Liver (tissue), 9 donors: ENCODE measurements around the gene RGS13. TPM values are rescaled to one million over a fixed set of nuclear protein-coding genes. Genes with fewer than 3 reads are reported as not detected.

ENCODE experiments used
- DNase-seq: peaks from one replicate; pipeline ENCODE4 v3.0.0-alpha.2; 2017; ENCODE audit warnings: low spot score
- H3K27ac ChIP-seq, 2 donors: one replicate each; pipeline ENCODE4 v1.7.0; 2013; ENCODE audit warnings: inconsistent platforms in 2 of 2, low read length in 2 of 2, control low read depth in 1 of 2, low read depth in 1 of 2, mild to moderate bottlenecking in 1 of 2
- H3K27me3 ChIP-seq, 4 donors: one replicate each; pipeline versions ENCODE4 v1.6.1 to v1.7.0; 2013; ENCODE audit warnings: low read length in 3 of 4, inconsistent platforms in 1 of 4, mild to moderate bottlenecking in 1 of 4, moderate library complexity in 1 of 4; ENCODE audit not compliant: control insufficient read depth in 4 of 4, insufficient read depth in 4 of 4
- H3K36me3 ChIP-seq, 4 donors: one replicate each; pipeline versions ENCODE4 v1.6.1 to v1.7.0; 2013; ENCODE audit warnings: low read length in 3 of 4, mild to moderate bottlenecking in 3 of 4, low read depth in 1 of 4, moderate library complexity in 1 of 4; ENCODE audit not compliant: control insufficient read depth in 4 of 4, insufficient read depth in 3 of 4
- H3K4me1 ChIP-seq, 4 donors: one replicate each; pipeline versions ENCODE4 v1.6.1 to v1.7.0; 2013; ENCODE audit warnings: low read length in 3 of 4, mild to moderate bottlenecking in 3 of 4, moderate library complexity in 1 of 4; ENCODE audit not compliant: control insufficient read depth in 4 of 4, insufficient read depth in 4 of 4
- H3K4me3 ChIP-seq, 3 donors: one replicate each; pipeline versions ENCODE4 v1.6.1 to v1.7.0; 2013; ENCODE audit warnings: low read length in 3 of 3, control low read depth in 1 of 3, low read depth in 1 of 3, mild to moderate bottlenecking in 1 of 3
- H3K9ac ChIP-seq, 2 donors: one replicate each; pipeline ENCODE4 v1.7.0; 2013; ENCODE audit warnings: low read length in 2 of 2, mild to moderate bottlenecking in 2 of 2, moderate library complexity in 2 of 2, control low read depth in 1 of 2, low read depth in 1 of 2
- H3K9me3 ChIP-seq, 4 donors: one replicate each; pipeline versions ENCODE4 v1.6.1 to v1.7.0; 2013; ENCODE audit warnings: low read length in 3 of 4; ENCODE audit not compliant: control insufficient read depth in 4 of 4
- CTCF ChIP-seq: fragments of 150-350 bp; IDR thresholded peaks from 2 replicates; pipeline ENCODE4 v1.5.1; 2017; ENCODE audit warnings: improper control_type of control experiment, low read depth, low read length; ENCODE audit not compliant: missing input control
- EGR1 ChIP-seq, 2 donors: IDR thresholded peaks; 2 replicates each; pipeline ENCODE4 v1.6.1; 2016 to 2018; ENCODE audit warnings: antibody characterized with exemption in 2 of 2, low read depth in 2 of 2
- FOXA1 ChIP-seq: IDR thresholded peaks from 2 replicates; pipeline ENCODE4 v1.6.1; 2016; ENCODE audit warnings: antibody characterized with exemption
- FOXA2 ChIP-seq: IDR thresholded peaks from 2 replicates; pipeline ENCODE4 v1.6.1; 2016; ENCODE audit warnings: antibody characterized with exemption
- GABPA ChIP-seq, 2 donors: IDR thresholded peaks in 1 of 2; conservative IDR thresholded peaks in 1 of 2; 2 replicates each; pipeline ENCODE4 v1.6.1; 2016; ENCODE audit warnings: antibody characterized with exemption in 2 of 2, mild to moderate bottlenecking in 1 of 2, moderate library complexity in 1 of 2
- HNF4A ChIP-seq, 2 donors: conservative IDR thresholded peaks; 2 replicates each; pipeline ENCODE4 v1.6.1; 2016; ENCODE audit warnings: antibody characterized with exemption in 2 of 2, mild to moderate bottlenecking in 2 of 2
- HNF4G ChIP-seq: IDR thresholded peaks from 2 replicates; pipeline ENCODE4 v1.6.1; 2016; ENCODE audit warnings: antibody characterized with exemption
- NR2F2 ChIP-seq: IDR thresholded peaks from 2 replicates; pipeline ENCODE4 v1.6.1; 2016; ENCODE audit warnings: antibody characterized with exemption
- RAD21 ChIP-seq, 2 donors: IDR thresholded peaks; 2 replicates each; pipeline ENCODE4 v1.6.1; 2016; ENCODE audit warnings: antibody characterized with exemption in 2 of 2, mild to moderate bottlenecking in 2 of 2
- RXRA ChIP-seq, 2 donors: IDR thresholded peaks; 2 replicates each; pipeline ENCODE4 v1.6.1; 2017 to 2018; ENCODE audit warnings: antibody characterized with exemption in 2 of 2, mild to moderate bottlenecking in 1 of 2
- TAF1 ChIP-seq: conservative IDR thresholded peaks from 2 replicates; pipeline ENCODE4 v1.6.1; 2016; ENCODE audit warnings: antibody characterized with exemption, mild to moderate bottlenecking
- YY1 ChIP-seq: IDR thresholded peaks from 2 replicates; pipeline ENCODE4 v1.6.1; 2016; ENCODE audit warnings: antibody characterized with exemption, mild to moderate bottlenecking
- polyA plus RNA-seq, 2 donors: library from polyadenylated mRNA; stranded (reverse) in 1 of 2; unstranded in 1 of 2; fragments of 200-250 nt in 1 of 2; fragments of >200 nt in 1 of 2; fragmentation: Nextera tagmentation in 1 of 2; extraction: Ambion mirVana in 1 of 2; gene quantifications; one replicate each; pipeline versions ENCODE4 v1.2.1 to v1.2.3, GENCODE V29; 2013 to 2015
- total RNA-seq, 2 donors: library from RNA; depleted of rRNA; stranded (reverse); fragments of >200 nt; gene quantifications; one replicate each; pipeline ENCODE4 v1.2.3, GENCODE V29; 2014
- TF ChIP-seq, protein P1 (sequence below): IDR thresholded peaks from 2 replicates; pipeline ENCODE4 v1.6.1; 2016; ENCODE audit warnings: antibody characterized with exemption, mild to moderate bottlenecking
- TF ChIP-seq, protein P2 (sequence below): IDR thresholded peaks from 2 replicates; pipeline ENCODE4 v1.6.1; 2016; ENCODE audit warnings: antibody characterized with exemption
- TF ChIP-seq, protein P3 (sequence below): IDR thresholded peaks from 2 replicates; pipeline ENCODE4 v1.6.1; 2016; ENCODE audit warnings: antibody characterized with exemption
- TF ChIP-seq, protein P4 (sequence below): IDR thresholded peaks from 2 replicates; pipeline ENCODE4 v1.6.1; 2016; ENCODE audit warnings: antibody characterized with exemption
- donor health status: healthy.
- donor health status: healthy.
- donor health status: healthy.
- donor health status: healthy.
- donor health status: healthy.

Gene RGS13
- total and polyA plus RNA-seq, 4 donors, result under 0.01 to 0.05 TPM; not detected in 2

DNA sequence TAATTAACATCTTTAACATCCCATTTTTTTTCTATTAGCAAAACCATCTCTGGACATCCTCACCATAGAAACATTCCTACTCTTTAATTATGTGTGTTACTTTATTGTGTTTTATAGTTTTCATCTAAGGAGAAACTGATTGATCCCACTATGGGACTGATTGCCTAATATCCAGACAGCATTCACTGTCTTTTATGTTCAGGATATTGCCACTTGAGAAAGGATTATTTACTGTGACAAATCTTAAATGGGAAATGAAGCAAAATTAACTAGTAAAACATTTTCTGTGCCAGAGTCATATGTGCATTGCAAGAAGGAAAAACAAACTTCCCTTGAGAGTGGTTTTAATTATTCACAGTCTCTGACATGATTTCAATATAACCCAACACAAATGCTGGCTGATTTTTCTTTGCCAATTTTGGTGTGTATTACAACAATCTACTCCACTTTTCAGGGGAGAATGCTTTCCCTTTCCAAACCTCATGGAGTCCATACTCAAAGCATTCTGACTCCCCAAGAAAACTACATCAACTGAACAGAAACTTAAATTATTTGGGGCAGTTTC, 15.8 kb upstream of the RGS13 start:
- Histone ChIP-seq H3K4me3 (no peak overlapping the region), H3K9me3 (no peaks in the 10 kb centered on the region), H3K9ac (no peak overlapping the region), H3K4me1 (no peaks in the 10 kb centered on the region), H3K27ac (no peak overlapping the region), H3K36me3 (no peaks in the 10 kb centered on the region), H3K27me3 (no peaks in the 10 kb centered on the region)
- TF ChIP-seq, protein P1, sequence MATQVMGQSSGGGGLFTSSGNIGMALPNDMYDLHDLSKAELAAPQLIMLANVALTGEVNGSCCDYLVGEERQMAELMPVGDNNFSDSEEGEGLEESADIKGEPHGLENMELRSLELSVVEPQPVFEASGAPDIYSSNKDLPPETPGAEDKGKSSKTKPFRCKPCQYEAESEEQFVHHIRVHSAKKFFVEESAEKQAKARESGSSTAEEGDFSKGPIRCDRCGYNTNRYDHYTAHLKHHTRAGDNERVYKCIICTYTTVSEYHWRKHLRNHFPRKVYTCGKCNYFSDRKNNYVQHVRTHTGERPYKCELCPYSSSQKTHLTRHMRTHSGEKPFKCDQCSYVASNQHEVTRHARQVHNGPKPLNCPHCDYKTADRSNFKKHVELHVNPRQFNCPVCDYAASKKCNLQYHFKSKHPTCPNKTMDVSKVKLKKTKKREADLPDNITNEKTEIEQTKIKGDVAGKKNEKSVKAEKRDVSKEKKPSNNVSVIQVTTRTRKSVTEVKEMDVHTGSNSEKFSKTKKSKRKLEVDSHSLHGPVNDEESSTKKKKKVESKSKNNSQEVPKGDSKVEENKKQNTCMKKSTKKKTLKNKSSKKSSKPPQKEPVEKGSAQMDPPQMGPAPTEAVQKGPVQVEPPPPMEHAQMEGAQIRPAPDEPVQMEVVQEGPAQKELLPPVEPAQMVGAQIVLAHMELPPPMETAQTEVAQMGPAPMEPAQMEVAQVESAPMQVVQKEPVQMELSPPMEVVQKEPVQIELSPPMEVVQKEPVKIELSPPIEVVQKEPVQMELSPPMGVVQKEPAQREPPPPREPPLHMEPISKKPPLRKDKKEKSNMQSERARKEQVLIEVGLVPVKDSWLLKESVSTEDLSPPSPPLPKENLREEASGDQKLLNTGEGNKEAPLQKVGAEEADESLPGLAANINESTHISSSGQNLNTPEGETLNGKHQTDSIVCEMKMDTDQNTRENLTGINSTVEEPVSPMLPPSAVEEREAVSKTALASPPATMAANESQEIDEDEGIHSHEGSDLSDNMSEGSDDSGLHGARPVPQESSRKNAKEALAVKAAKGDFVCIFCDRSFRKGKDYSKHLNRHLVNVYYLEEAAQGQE, result no peak
- TF ChIP-seq FOXA2 (no peak), HNF4A (conservative IDR thresholded peaks at IDR 0.05) (no peak), CTCF (no peak), HNF4G (no peak), GABPA (IDR thresholded peaks at IDR 0.05 in 1 of 2, conservative IDR thresholded peaks at IDR 0.05 in 1 of 2) (no peak), FOXA1 (no peak), YY1 (no peak), TAF1 (no peak), RXRA (IDR thresholded peaks at IDR 0.05) (no peak), RAD21 (IDR thresholded peaks at IDR 0.05) (no peak), NR2F2 (no peak), EGR1 (IDR thresholded peaks at IDR 0.05; ENCODE audit: low read depth in 2 of 2) (no peak)
- TF ChIP-seq, protein P2, sequence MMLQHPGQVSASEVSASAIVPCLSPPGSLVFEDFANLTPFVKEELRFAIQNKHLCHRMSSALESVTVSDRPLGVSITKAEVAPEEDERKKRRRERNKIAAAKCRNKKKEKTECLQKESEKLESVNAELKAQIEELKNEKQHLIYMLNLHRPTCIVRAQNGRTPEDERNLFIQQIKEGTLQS, result no peak
- TF ChIP-seq, protein P3, sequence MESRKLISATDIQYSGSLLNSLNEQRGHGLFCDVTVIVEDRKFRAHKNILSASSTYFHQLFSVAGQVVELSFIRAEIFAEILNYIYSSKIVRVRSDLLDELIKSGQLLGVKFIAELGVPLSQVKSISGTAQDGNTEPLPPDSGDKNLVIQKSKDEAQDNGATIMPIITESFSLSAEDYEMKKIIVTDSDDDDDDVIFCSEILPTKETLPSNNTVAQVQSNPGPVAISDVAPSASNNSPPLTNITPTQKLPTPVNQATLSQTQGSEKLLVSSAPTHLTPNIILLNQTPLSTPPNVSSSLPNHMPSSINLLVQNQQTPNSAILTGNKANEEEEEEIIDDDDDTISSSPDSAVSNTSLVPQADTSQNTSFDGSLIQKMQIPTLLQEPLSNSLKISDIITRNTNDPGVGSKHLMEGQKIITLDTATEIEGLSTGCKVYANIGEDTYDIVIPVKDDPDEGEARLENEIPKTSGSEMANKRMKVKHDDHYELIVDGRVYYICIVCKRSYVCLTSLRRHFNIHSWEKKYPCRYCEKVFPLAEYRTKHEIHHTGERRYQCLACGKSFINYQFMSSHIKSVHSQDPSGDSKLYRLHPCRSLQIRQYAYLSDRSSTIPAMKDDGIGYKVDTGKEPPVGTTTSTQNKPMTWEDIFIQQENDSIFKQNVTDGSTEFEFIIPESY, result no peak
- TF ChIP-seq, protein P4, sequence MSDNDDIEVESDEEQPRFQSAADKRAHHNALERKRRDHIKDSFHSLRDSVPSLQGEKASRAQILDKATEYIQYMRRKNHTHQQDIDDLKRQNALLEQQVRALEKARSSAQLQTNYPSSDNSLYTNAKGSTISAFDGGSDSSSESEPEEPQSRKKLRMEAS, result no peak
- DNase-seq, result no peak
